ENCODE data around the gene SDHAF1. TPM values are rescaled to one million over a fixed set of nuclear protein-coding genes. Genes with fewer than 3 reads are reported as not detected.

Gene SDHAF1
- 14.7 and 16.0 TPM in 2 replicates for total RNA-seq (2021)
- long read RNA-seq, transcript SDHAF1-201 (1 exons, 1,117 nt), result major isoform, 109 of 109 reads
- long read RNA-seq, partial matches to known transcripts, result 0 of 109 reads
- long read RNA-seq, other reads (novel, unspliced or antisense), result 0 of 109 reads

GRCh38 chr19:35995048-35995993, at the start of gene SDHAF1:
Gene SDHAF1 (plus strand): TSS chr19:35995188. CDS start chr19:35995275, 87 bp downstream.
- Histone ChIP-seq H4K20me1 (ENCODE audit: control insufficient read depth, insufficient read depth, insufficient read length) (peaks cover 3% of the 10 kb centered on the region), H2AK5ac (ENCODE audit: insufficient read length, low read length) (no peak within 1 kb of the TSS), H3K27me3 (ENCODE audit: insufficient read depth, low read length) (no peaks in the 10 kb centered on the region), H3K18ac (ENCODE audit: insufficient read length, low read depth, low read length) (no peak within 1 kb of the TSS), H4K5ac (ENCODE audit: insufficient read length, low read depth, low read length) (no peak within 1 kb of the TSS), H3K23me2 (ENCODE audit: insufficient read length, low read depth, low read length, poor library complexity, severe bottlenecking) (peaks cover 6% of the 10 kb centered on the region), H3K4ac (ENCODE audit: low read depth, low read length) (no peak within 1 kb of the TSS), H2BK15ac (ENCODE audit: low read depth, low read length) (no peak within 1 kb of the TSS), H2BK120ac (ENCODE audit: low read depth, low read length, poor library complexity, severe bottlenecking) (no peak within 1 kb of the TSS), H3K56ac (ENCODE audit: insufficient read length, low read depth, low read length) (no peak within 1 kb of the TSS), H4K8ac (replicated peaks; ENCODE audit: insufficient read length, low read depth, low read length) (no peak within 1 kb of the TSS), H3K79me1 (ENCODE audit: insufficient read depth, low read depth, low read length, poor library complexity, severe bottlenecking) (no peaks in the 10 kb centered on the region), H2BK12ac (ENCODE audit: insufficient read length, low read depth, low read length) (no peak within 1 kb of the TSS), H2AFZ (ENCODE audit: low read length) (no peak within 1 kb of the TSS), H3K9me3 (ENCODE audit: control insufficient read depth, low read depth, low read length) (no peaks in the 10 kb centered on the region), H3K14ac (ENCODE audit: insufficient read depth, low read length) (no peak within 1 kb of the TSS; the same call in 1 of the 2 replicates), H3K79me2 (ENCODE audit: insufficient read depth, low read length) (no peaks in the 10 kb centered on the region), H3K4me2 (ENCODE audit: insufficient read depth, insufficient read length, low read length) (peak within 1 kb of the TSS; percentile 52), H3K23ac (ENCODE audit: insufficient read length, low read depth, low read length) (no peak within 1 kb of the TSS), H2BK5ac (ENCODE audit: insufficient read length, low read length) (no peak within 1 kb of the TSS), H3K27ac (ENCODE audit: insufficient read length, low read depth, low read length) (no peak within 1 kb of the TSS), H3K4me1 (ENCODE audit: insufficient read depth, low read length) (no peaks in the 10 kb centered on the region), H3T11ph (ENCODE audit: low read length) (no peak within 1 kb of the TSS), H2BK20ac (ENCODE audit: low read depth, low read length, poor library complexity, severe bottlenecking) (no peak within 1 kb of the TSS), H4K91ac (ENCODE audit: insufficient read length, low read depth, low read length) (no peak within 1 kb of the TSS), H3K9ac (ENCODE audit: extremely low read depth, insufficient read length, low read length) (peak within 1 kb of the TSS; percentile 23)
- peak; percentile 96 for DNase-seq
- H3K27ac Mint-ChIP-seq, result peak within 1 kb of the TSS; percentile 80 to 90 (median 86); a peak in 4 of 7 replicates
- peak within 1 kb of the TSS; percentile 83 to 89 for H3K4me3 Mint-ChIP-seq
- peaks cover 5 to 12% (median 5%) of the 10 kb centered on the region in 3 experiments for H3K36me3 Mint-ChIP-seq (ENCODE audit: insufficient read depth in 1 of 3, low read depth in 3 of 3)
- WGBS (ENCODE audit: extremely low coverage, insufficient read length, low lambda C conversion rate), result no CpG with 5 or more reads among the region's 97 CpGs
- H3K27me3 Mint-ChIP-seq (ENCODE audit: low read depth), result peaks cover 13% of the 10 kb centered on the region
- no peaks in the 10 kb centered on the region; a peak in 1 of 5 replicates for H3K9me3 Mint-ChIP-seq
- TF ChIP-seq CTCF (conservative IDR thresholded peaks at IDR 0.05), result no peak; the same call in 2 of the 3 replicates
- peaks cover 15 to 19% of the 10 kb centered on the region in 2 experiments for H3K4me1 Mint-ChIP-seq

Measured in H9 (cell line).